OCI-LY7 (cell line): Measurements from ENCODE around the gene SALL1. TPM values are rescaled to one million over a fixed set of nuclear protein-coding genes. Genes with fewer than 3 reads are reported as not detected.

Experiments used
- BruUV-seq: library from RNA; stranded (reverse); fragments of 400-500 nt; replicated peaks from 2 replicates; lab custom pipeline; 2021; lab: Mats Ljungman, UMichigan
- CTCF ChIA-PET: fragments of 300-600 bp; sonication (Branson Sonifier 250); formaldehyde crosslinking; loops from one replicate; lab custom pipeline; 2022; ENCODE audit warnings: antibody characterized with exemption; ENCODE audit not compliant: unreplicated experiment; lab: Charles Lee
- POLR2A ChIA-PET: fragments of 300-600 bp; sonication (Branson Sonifier 250); formaldehyde crosslinking; loops from one replicate; lab custom pipeline; 2022; ENCODE audit warnings: antibody characterized with exemption; lab: Charles Lee
- DNase-seq: peaks from one replicate; pipeline ENCODE4 v3.0.0-alpha.2; 2015; ENCODE audit warnings: low spot score
- H2AFZ ChIP-seq: fragments of 200-600 bp; sonication (generic), shearing (Covaris generic); 2 replicates; pipeline ENCODE4 v1.6.1; 2014; ENCODE audit warnings: mild to moderate bottlenecking, antibody characterized with exemption, low read length, moderate library complexity
- H3K27ac ChIP-seq: fragments of 200-600 bp; sonication (generic); 2 replicates; pipeline ENCODE4 v1.5.1; 2014; ENCODE audit warnings: mixed run types, low read depth, mild to moderate bottlenecking, moderate library complexity, low read length, inconsistent platforms; ENCODE audit not compliant: poor library complexity, severe bottlenecking
- H3K36me3 ChIP-seq: fragments of 200-600 bp; sonication (generic); 2 replicates; pipeline ENCODE4 v1.6.1; 2014; ENCODE audit warnings: mild to moderate bottlenecking, antibody characterized with exemption, low read length, moderate library complexity, mixed read lengths; ENCODE audit not compliant: insufficient read depth
- H3K4me1 ChIP-seq: fragments of 200-600 bp; sonication (generic); 2 replicates; pipeline ENCODE4 v1.5.1; 2014; ENCODE audit warnings: mild to moderate bottlenecking, low read length; ENCODE audit not compliant: insufficient read depth, poor library complexity, severe bottlenecking
- H3K4me2 ChIP-seq: fragments of 200-600 bp; sonication (generic); 2 replicates; pipeline ENCODE4 v1.6.1; 2014; ENCODE audit warnings: mild to moderate bottlenecking, low read length
- H3K4me3 ChIP-seq: fragments of 200-600 bp; sonication (generic); 2 replicates; pipeline ENCODE4 v1.5.1; 2014; ENCODE audit warnings: mild to moderate bottlenecking, low read depth, low read length; ENCODE audit not compliant: poor library complexity, severe bottlenecking
- H3K79me2 ChIP-seq: fragments of 200-600 bp; sonication (generic); 2 replicates; pipeline ENCODE4 v1.6.1; 2016; ENCODE audit warnings: low read depth, mild to moderate bottlenecking, low read length, moderate library complexity, mixed read lengths; ENCODE audit not compliant: insufficient read depth
- H3K9me2 ChIP-seq: fragments of 200-600 bp; sonication (generic); 2 replicates; pipeline ENCODE4 v1.6.1; 2016; ENCODE audit warnings: mild to moderate bottlenecking, low read length, mixed read lengths; ENCODE audit not compliant: insufficient read depth
- H3K9me3 ChIP-seq: fragments of 200-600 bp; sonication (generic); 2 replicates; pipeline ENCODE4 v1.6.1; 2014; ENCODE audit warnings: mild to moderate bottlenecking, mixed run types, low read length, mixed read lengths
- H4K20me1 ChIP-seq: fragments of 200-600 bp; sonication (generic); 2 replicates; pipeline ENCODE4 v1.6.1; 2014; ENCODE audit warnings: mild to moderate bottlenecking, antibody characterized with exemption, low read length, moderate library complexity, mixed read lengths; ENCODE audit not compliant: insufficient read depth
- EZH2phosphoT487 ChIP-seq: fragments of 200-600 bp; sonication (generic); IDR thresholded peaks from 2 replicates; pipeline ENCODE4 v1.6.1; 2018; ENCODE audit warnings: low read depth, borderline replicate concordance, mild to moderate bottlenecking, mixed run types, antibody characterized with exemption, low read length, moderate library complexity, mixed read lengths
- intact Hi-C: fragments of 100-400 bp; cut with micrococcal nuclease; formaldehyde crosslinking; loops from one replicate; pipeline ENCODE4 v1.10.0; 2022; ENCODE audit not compliant: unreplicated experiment
- total RNA-seq, 2 experiments: library from RNA; depleted of rRNA in 1 of 2; stranded (reverse); fragments of >200 nt in 1 of 2; shearing (Covaris generic) in 1 of 2; gene quantifications; 2 replicates each; pipeline ENCODE4 v1.2.3, GENCODE V29; 2014 to 2022
- TF ChIP-seq, protein P1 (sequence below): fragments of 200-600 bp; sonication (generic); conservative IDR thresholded peaks from 2 replicates; pipeline ENCODE4 v1.5.1; 2014; ENCODE audit warnings: mild to moderate bottlenecking, antibody characterized with exemption, low read length, moderate library complexity, mixed read lengths

Gene SALL1
- total RNA-seq, 2 experiments from 2014 or later = not detected

DNA sequence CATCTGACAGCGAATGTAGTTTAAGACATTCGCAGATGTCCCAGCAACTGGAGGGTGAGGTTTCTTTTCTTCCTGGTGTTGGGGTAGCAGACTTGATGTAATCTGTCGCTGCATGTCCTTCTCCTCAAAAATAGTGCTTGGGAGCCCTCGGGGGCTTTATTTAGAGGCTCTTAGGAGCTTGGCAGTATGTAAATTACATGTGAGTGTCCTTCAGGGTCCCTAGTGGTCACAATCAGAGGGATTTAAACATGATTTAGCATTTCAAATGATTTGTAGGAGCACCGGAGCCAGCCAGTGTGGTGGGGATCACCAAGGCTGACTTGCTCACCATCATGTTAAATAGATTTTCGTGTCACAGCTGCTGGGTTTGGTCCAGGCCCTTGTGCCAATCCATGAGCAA, 8.8 kb upstream of the SALL1 start:
- TF ChIP-seq, protein P1, sequence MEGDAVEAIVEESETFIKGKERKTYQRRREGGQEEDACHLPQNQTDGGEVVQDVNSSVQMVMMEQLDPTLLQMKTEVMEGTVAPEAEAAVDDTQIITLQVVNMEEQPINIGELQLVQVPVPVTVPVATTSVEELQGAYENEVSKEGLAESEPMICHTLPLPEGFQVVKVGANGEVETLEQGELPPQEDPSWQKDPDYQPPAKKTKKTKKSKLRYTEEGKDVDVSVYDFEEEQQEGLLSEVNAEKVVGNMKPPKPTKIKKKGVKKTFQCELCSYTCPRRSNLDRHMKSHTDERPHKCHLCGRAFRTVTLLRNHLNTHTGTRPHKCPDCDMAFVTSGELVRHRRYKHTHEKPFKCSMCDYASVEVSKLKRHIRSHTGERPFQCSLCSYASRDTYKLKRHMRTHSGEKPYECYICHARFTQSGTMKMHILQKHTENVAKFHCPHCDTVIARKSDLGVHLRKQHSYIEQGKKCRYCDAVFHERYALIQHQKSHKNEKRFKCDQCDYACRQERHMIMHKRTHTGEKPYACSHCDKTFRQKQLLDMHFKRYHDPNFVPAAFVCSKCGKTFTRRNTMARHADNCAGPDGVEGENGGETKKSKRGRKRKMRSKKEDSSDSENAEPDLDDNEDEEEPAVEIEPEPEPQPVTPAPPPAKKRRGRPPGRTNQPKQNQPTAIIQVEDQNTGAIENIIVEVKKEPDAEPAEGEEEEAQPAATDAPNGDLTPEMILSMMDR = no peak
- no peak for TF ChIP-seq EZH2phosphoT487
- ChIA-PET POLR2A (no interaction called here), CTCF (no interaction called here)
- H3K4me2 ChIP-seq = no peak overlapping the region
- H3K79me2 ChIP-seq = no peaks in the 10 kb centered on the region
- H3K4me3 ChIP-seq = no peak overlapping the region
- H3K9me2 ChIP-seq = no peaks in the 10 kb centered on the region
- no peaks in the 10 kb centered on the region for H3K36me3 ChIP-seq
- no peaks in the 10 kb centered on the region for H4K20me1 ChIP-seq
- H2AFZ ChIP-seq = no peak overlapping the region
- DNase-seq = no peak
- H3K9me3 ChIP-seq = no peaks in the 10 kb centered on the region
- intact Hi-C loops = no loop called here
- BruUV-seq = no TSS peak
- H3K4me1 ChIP-seq = no peaks in the 10 kb centered on the region
- no peak overlapping the region for H3K27ac ChIP-seq

DNA sequence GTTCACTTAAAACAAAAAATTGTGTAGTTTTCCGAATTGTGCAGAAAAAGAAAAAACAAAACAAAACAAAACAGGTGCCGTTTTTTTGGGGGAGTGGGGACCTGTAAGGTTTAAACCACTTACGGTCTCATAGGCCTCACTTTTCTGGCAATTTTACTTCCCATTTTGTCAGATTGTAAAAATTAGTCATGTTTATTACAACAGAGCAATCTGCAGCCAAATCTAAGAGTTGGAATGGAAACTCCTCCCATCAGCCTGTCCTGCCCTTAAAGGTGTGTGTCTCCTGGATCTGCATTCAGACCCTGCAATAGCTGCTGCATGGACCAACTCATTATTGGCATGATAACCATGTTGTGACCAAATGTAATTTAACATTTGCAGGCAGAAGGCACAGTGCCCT, 8.2 kb upstream of the SALL1 start:
- H3K79me2 ChIP-seq = no peaks in the 10 kb centered on the region
- DNase-seq = no peak
- intact Hi-C loops = no loop called here
- no peak overlapping the region for H2AFZ ChIP-seq
- CTCF ChIA-PET = no interaction called here
- H3K27ac ChIP-seq = no peak overlapping the region
- no peak overlapping the region for H3K4me2 ChIP-seq
- no peaks in the 10 kb centered on the region for H3K9me3 ChIP-seq
- no peaks in the 10 kb centered on the region for H3K4me1 ChIP-seq
- TF ChIP-seq EZH2phosphoT487 = no peak
- TF ChIP-seq, protein P1 = no peak
- no TSS peak for BruUV-seq
- no peaks in the 10 kb centered on the region for H3K36me3 ChIP-seq
- POLR2A ChIA-PET = no interaction called here
- H3K9me2 ChIP-seq = no peaks in the 10 kb centered on the region
- no peak overlapping the region for H3K4me3 ChIP-seq
- H4K20me1 ChIP-seq = no peaks in the 10 kb centered on the region

DNA sequence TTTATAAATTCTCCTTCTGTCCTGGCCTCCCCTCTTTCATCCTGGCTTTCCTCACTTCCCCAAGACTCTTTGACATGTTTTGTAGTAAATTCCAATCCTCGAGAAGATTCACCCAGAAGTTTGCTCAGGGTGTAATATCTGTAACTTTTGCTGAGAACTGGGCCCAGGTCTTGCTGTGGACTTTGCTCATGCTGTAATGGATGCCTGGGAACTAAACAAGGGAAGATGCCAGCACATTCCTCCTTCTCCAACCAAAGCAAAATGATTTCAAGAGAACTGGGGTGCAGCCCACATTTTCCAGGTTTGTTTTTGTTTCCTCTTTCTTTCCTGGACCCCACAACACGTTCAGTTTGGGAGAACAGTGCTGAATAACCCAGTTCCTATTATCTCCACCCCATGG, 6.6 kb upstream of the SALL1 start:
- POLR2A ChIA-PET = no interaction called here
- H3K36me3 ChIP-seq = no peaks in the 10 kb centered on the region
- no TSS peak for BruUV-seq
- intact Hi-C loops = no loop called here
- TF ChIP-seq, protein P1 = no peak
- no peak for TF ChIP-seq EZH2phosphoT487
- no peak overlapping the region for H3K4me2 ChIP-seq
- no peak overlapping the region for H3K4me3 ChIP-seq
- CTCF ChIA-PET = no interaction called here
- no peak overlapping the region for H2AFZ ChIP-seq
- no peak for DNase-seq
- no peaks in the 10 kb centered on the region for H3K79me2 ChIP-seq
- H3K9me3 ChIP-seq = no peaks in the 10 kb centered on the region
- no peaks in the 10 kb centered on the region for H3K9me2 ChIP-seq
- no peaks in the 10 kb centered on the region for H3K4me1 ChIP-seq
- H3K27ac ChIP-seq = no peak overlapping the region
- no peaks in the 10 kb centered on the region for H4K20me1 ChIP-seq
